Kidney glomerular epithelial cell (primary cell): ENCODE measurements around the gene ZNF384.

Experiments
- DNase-seq: peaks from one replicate; lab custom pipeline; 2025; lab: John Stamatoyannopoulos, UW

Gene ZNF384

GRCh38 chr12:6620137-6620884, 68.9 kb downstream of the ZNF384 start:
- DNase-seq, result peak; percentile 9

GRCh38 chr12:6618483-6619225, 70.5 kb downstream of the ZNF384 start:
- DNase-seq, result no peak
